Mammary epithelial cell (primary cell): ENCODE data around the gene PYGB.

ENCODE experiments used
- CTCF ChIP-seq, 2 donors: IDR thresholded peaks in 1 of 2; conservative IDR thresholded peaks in 1 of 2; 2 replicates each; pipeline ENCODE4 v1.5.1; 2011 to 2012; ENCODE audit warnings: inconsistent platforms in 2 of 2, low read length in 2 of 2, mild to moderate bottlenecking in 2 of 2, control low read depth in 1 of 2, low read depth in 1 of 2; ENCODE audit not compliant: insufficient read depth in 1 of 2; ENCODE audit errors: extremely low read depth in 1 of 2
- EZH2 ChIP-seq: IDR thresholded peaks from 2 replicates; pipeline ENCODE4 v1.6.1; 2012; ENCODE audit warnings: low read length, inconsistent platforms, borderline replicate concordance

- no peak for TF ChIP-seq CTCF (conservative IDR thresholded peaks at IDR 0.05 in 1 of 2, IDR thresholded peaks at IDR 0.05 in 1 of 2; ENCODE audit: extremely low read depth in 1 of 2, insufficient read depth in 1 of 2, low read depth in 1 of 2, low read length in 2 of 2)
- no peak for TF ChIP-seq EZH2
These were observed 44.0 kb upstream of the PYGB start for GRCh38 chr20:25203871-25204320.
